ENCODE results near the gene CARD11.

CARD11 gene

GRCh38 chr7:2939193-2939885, 104.3 kb downstream of the CARD11 start:
- no peak for DNase-seq (ENCODE audit: low spot score)

- no peak for DNase-seq (ENCODE audit: low spot score)
Observed at GRCh38 chr7:2938514-2939192, 105.0 kb downstream of the CARD11 start.

- DNase-seq (ENCODE audit: low spot score), result no peak
Observed at GRCh38 chr7:2937701-2938513, 105.8 kb downstream of the CARD11 start.

GRCh38 chr7:2936891-2937580, 106.6 kb downstream of the CARD11 start:
- DNase-seq (ENCODE audit: low spot score), result no peak

GRCh38 chr7:2936301-2936700, 107.4 kb downstream of the CARD11 start:
- no peak for DNase-seq (ENCODE audit: low spot score)

GRCh38 chr7:2934984-2935740, 108.5 kb downstream of the CARD11 start:
- no peak for DNase-seq (ENCODE audit: low spot score)

GRCh38 chr7:2934211-2934731, 109.4 kb downstream of the CARD11 start:
- no peak for DNase-seq (ENCODE audit: low spot score)

GRCh38 chr7:2932402-2933251, 111.0 kb downstream of the CARD11 start:
- DNase-seq (ENCODE audit: low spot score), result no peak

- no peak for DNase-seq (ENCODE audit: low spot score)
Observed at GRCh38 chr7:2931034-2931415, 112.6 kb downstream of the CARD11 start.

- no peak for DNase-seq (ENCODE audit: low spot score)
Observed at GRCh38 chr7:2930310-2931033, 113.2 kb downstream of the CARD11 start.

- DNase-seq (ENCODE audit: low spot score), result no peak
Observed at GRCh38 chr7:2929321-2930201, 114.1 kb downstream of the CARD11 start.

GRCh38 chr7:2928613-2929311, 114.9 kb downstream of the CARD11 start:
- no peak for DNase-seq (ENCODE audit: low spot score)

GRCh38 chr7:2928256-2928612, 115.4 kb downstream of the CARD11 start:
- DNase-seq (ENCODE audit: low spot score), result no peak

GRCh38 chr7:2927592-2927991, 116.1 kb downstream of the CARD11 start:
- DNase-seq (ENCODE audit: low spot score), result no peak

- DNase-seq (ENCODE audit: low spot score), result no peak
Observed at GRCh38 chr7:2926896-2927405, 116.7 kb downstream of the CARD11 start.

- DNase-seq (ENCODE audit: low spot score), result no peak
Observed at GRCh38 chr7:2926120-2926895, 117.4 kb downstream of the CARD11 start.

Data from HuH-7 (cell line).